Thoracic aorta (tissue), 2 donors: ENCODE results near the gene C6orf141. TPM values are rescaled to one million over a fixed set of nuclear protein-coding genes. Genes with fewer than 3 reads are reported as not detected.

Experiments
- ATAC-seq: fragments of 150-250 bp; one replicate; pipeline ENCODE4 v1.8.0; 2017; ENCODE audit warnings: low read depth; ENCODE audit not compliant: insufficient number of reproducible peaks, low FRiP score
- DNase-seq: peaks from one replicate; pipeline ENCODE4 v3.0.0-alpha.2; 2020; ENCODE audit warnings: low spot score
- H3K27ac ChIP-seq, 2 donors: fragments of 200-600 bp; sonication (generic); 1 replicate in 1 of 2; 2 replicates in 1 of 2; pipeline ENCODE4 v1.5.1; 2016; ENCODE audit warnings: mild to moderate bottlenecking in 2 of 2, moderate library complexity in 2 of 2
- H3K27me3 ChIP-seq: fragments of 200-600 bp; sonication (generic); replicated peaks from 2 replicates; pipeline ENCODE4 v1.6.0; 2016; ENCODE audit warnings: mild to moderate bottlenecking; ENCODE audit not compliant: insufficient read depth
- H3K36me3 ChIP-seq: fragments of 200-600 bp; sonication (generic); one replicate; pipeline ENCODE4 v1.5.1; 2016
- H3K4me1 ChIP-seq, 2 donors: fragments of 200-600 bp; sonication (generic); 1 replicate in 1 of 2; 2 replicates in 1 of 2; pipeline versions ENCODE4 v1.5.1 to v1.6.0; 2016; ENCODE audit warnings: low read depth in 2 of 2, mild to moderate bottlenecking in 1 of 2; ENCODE audit not compliant: control insufficient read depth in 1 of 2
- H3K4me3 ChIP-seq: fragments of 200-600 bp; sonication (generic); 2 replicates; pipeline ENCODE4 v1.5.1; 2016; ENCODE audit warnings: mild to moderate bottlenecking
- H3K9me3 ChIP-seq: fragments of 200-600 bp; sonication (generic); 2 replicates; pipeline ENCODE4 v1.5.1; 2016
- total RNA-seq, 2 donors: library from RNA; depleted of rRNA; stranded (reverse); fragments of >200 nt; gene quantifications; one replicate each; pipeline versions ENCODE4 v1.1.0 to v1.2.3, GENCODE V29; 2016
- TF ChIP-seq, protein P1 (sequence below): fragments of 200-600 bp; sonication (generic); IDR thresholded peaks from one replicate; pipeline ENCODE4 v1.5.1; 2019; ENCODE audit warnings: antibody characterized with exemption

The C6orf141 gene
- total RNA-seq, 2 donors from 2014 or later: 0.42 to 0.54 TPM

DNA sequence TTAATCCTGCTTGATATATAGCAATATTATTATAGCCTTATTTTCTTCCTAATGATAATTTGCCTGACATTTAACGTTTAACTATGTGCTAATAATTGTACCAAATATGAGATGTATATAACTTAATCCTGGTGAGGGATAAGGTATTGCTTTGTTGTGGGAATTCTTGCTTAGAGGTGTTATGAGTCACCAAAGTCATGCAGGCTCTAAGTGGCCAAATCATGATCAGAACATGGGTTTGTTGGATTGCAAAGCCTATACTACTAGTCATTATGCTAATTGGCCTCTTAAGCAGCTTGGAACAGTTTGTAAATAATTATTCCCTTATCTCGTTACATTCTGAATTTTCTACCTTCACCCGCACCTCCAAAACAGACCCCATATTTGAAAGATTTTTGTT is 21.9 kb upstream of the C6orf141 start:
- no peak overlapping the region for H3K27ac ChIP-seq
- H3K9me3 ChIP-seq: no peaks in the 10 kb centered on the region
- no peak for ATAC-seq
- no peaks in the 10 kb centered on the region for H3K4me1 ChIP-seq
- TF ChIP-seq, protein P1, sequence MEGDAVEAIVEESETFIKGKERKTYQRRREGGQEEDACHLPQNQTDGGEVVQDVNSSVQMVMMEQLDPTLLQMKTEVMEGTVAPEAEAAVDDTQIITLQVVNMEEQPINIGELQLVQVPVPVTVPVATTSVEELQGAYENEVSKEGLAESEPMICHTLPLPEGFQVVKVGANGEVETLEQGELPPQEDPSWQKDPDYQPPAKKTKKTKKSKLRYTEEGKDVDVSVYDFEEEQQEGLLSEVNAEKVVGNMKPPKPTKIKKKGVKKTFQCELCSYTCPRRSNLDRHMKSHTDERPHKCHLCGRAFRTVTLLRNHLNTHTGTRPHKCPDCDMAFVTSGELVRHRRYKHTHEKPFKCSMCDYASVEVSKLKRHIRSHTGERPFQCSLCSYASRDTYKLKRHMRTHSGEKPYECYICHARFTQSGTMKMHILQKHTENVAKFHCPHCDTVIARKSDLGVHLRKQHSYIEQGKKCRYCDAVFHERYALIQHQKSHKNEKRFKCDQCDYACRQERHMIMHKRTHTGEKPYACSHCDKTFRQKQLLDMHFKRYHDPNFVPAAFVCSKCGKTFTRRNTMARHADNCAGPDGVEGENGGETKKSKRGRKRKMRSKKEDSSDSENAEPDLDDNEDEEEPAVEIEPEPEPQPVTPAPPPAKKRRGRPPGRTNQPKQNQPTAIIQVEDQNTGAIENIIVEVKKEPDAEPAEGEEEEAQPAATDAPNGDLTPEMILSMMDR: no peak
- no peak overlapping the region for H3K4me3 ChIP-seq
- no peak for DNase-seq
- H3K36me3 ChIP-seq: no peaks in the 10 kb centered on the region
- no peaks in the 10 kb centered on the region for H3K27me3 ChIP-seq

DNA sequence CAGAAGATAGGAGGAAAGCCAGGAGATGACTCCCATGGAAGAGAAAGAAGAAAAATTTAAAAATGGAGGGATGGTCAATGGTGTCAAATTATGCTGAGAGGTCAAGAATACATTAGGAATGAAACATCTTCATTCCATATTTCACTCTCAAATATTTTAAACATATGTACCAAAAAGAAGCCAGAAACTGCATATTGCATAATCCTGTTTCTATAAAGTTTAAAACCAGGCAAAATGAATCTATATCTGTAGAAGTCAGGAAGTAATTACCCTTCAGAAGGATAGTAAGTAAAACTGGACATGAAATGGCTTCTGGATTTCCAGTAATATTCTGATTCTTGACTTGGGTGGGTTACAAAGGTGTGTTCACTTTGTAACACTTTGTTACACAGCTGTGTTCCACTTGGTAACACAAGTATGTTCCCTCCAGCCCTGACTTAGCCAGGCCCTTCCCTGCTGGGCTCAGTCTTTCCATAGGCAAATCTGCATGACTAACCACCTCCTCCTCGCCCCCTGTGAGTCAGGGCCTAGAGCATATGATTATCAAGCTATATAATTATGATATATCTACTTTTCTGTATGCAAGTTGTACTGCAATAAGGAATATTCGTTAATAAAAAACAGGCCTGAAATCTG is 20.2 kb upstream of the C6orf141 start:
- H3K4me3 ChIP-seq: no peak overlapping the region
- no peaks in the 10 kb centered on the region for H3K27me3 ChIP-seq
- H3K4me1 ChIP-seq: no peaks in the 10 kb centered on the region
- DNase-seq: no peak
- TF ChIP-seq, protein P1: no peak
- no peaks in the 10 kb centered on the region for H3K9me3 ChIP-seq
- H3K27ac ChIP-seq: no peak overlapping the region
- no peak for ATAC-seq
- H3K36me3 ChIP-seq: no peaks in the 10 kb centered on the region

DNA sequence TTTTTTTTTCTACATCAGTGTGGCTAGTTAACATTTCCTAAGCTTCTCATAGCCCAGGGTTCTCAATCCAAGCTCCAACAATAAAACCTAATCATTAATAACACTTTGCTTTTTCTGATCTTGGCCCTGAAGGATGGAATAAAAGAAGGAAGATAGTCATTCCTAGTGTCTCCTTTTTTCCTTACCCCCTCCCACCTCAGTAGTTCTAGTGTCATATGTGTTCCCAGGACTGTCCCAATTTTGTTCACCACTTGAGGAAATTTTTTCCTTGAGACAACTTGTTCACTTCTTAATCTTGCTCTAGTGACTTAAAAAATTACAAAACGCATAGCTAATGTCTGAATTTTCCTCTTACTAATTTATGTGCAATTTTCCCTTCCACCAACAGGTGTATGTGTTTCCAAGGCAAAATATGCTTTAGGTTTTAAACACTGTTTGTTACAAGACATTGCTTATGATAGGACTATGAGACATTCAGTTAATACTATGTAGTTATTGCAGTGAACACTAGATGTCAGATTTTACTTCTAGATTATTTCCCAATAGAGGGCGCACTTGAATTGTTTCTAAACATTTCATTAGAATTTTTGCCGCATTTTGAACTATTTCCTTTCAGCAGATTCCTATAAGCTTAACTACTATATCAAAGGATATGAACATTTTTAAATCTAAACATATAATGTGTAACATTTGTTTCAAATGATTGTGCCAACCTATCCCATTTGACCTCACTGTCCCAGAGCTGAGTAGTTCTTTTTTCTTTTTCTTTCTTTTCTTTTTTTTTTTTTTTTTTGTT is 18.5 kb upstream of the C6orf141 start:
- H3K27me3 ChIP-seq: no peaks in the 10 kb centered on the region
- TF ChIP-seq, protein P1: peak; percentile 41
- no peak for ATAC-seq
- no peaks in the 10 kb centered on the region for H3K36me3 ChIP-seq
- H3K4me3 ChIP-seq: no peak overlapping the region
- no peak for DNase-seq
- no peak overlapping the region for H3K27ac ChIP-seq
- no peaks in the 10 kb centered on the region for H3K4me1 ChIP-seq
- no peaks in the 10 kb centered on the region for H3K9me3 ChIP-seq

DNA sequence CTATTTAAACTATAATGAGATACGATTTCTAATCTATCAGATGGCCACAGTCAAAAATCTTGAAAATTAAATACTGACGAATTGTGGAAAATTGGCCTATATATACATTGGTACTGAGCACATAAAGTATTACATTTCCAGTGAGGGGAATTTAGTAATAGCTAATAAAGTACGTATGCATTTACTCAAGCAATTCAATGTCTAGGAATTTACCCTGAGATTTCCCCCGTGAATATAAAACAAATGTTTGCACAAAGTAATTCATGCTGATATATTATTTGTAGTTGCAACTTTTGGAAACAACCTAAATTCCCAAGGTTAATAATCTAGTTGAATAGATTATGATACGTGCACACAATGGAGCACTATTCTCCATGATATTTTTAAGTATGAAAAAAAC is 14.7 kb upstream of the C6orf141 start:
- H3K27me3 ChIP-seq: no peaks in the 10 kb centered on the region
- no peak for DNase-seq
- H3K4me1 ChIP-seq: no peaks in the 10 kb centered on the region
- H3K27ac ChIP-seq: no peak overlapping the region
- no peak overlapping the region for H3K4me3 ChIP-seq
- no peaks in the 10 kb centered on the region for H3K36me3 ChIP-seq
- TF ChIP-seq, protein P1: no peak
- no peaks in the 10 kb centered on the region for H3K9me3 ChIP-seq
- no peak for ATAC-seq

DNA sequence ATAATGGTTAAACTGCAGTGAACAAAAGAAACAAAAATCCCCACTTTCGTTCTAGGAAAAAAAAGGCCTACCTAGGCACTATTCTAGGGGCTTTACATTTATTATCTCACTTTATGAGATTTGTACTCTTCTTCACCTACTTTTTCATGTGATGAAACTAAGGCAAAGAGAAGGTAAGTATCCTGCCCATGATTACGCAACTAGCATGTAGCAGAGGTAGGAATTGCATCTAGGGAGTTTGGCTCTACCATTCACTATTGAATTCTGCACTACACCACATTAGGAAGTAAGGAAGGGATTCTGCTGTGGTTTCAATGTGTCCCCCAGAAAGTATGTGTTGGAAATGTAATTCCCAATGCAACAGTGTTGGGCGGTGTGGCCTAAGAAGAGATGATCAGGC is 11.4 kb upstream of the C6orf141 start:
- Histone ChIP-seq H3K9me3 (no peaks in the 10 kb centered on the region), H3K36me3 (no peaks in the 10 kb centered on the region), H3K27ac (no peak overlapping the region), H3K4me3 (no peak overlapping the region), H3K4me1 (no peaks in the 10 kb centered on the region), H3K27me3 (no peaks in the 10 kb centered on the region)
- DNase-seq (no peak), ATAC-seq (no peak)
- TF ChIP-seq, protein P1: no peak
